PFSK-1 (cell line): ENCODE data around the gene IVD.

ENCODE experiments used
- FOXP2 ChIP-seq: optimal IDR thresholded peaks from 2 replicates; pipeline ENCODE3; 2011; ENCODE audit warnings: borderline replicate concordance, control low read depth, inconsistent platforms; ENCODE audit not compliant: insufficient read depth; ENCODE audit errors: extremely low read length, extremely low read depth
- POLR2AphosphoS5 ChIP-seq: IDR thresholded peaks from 2 replicates; pipeline ENCODE4 v1.6.1; 2012; ENCODE audit warnings: low read depth, mild to moderate bottlenecking, control low read depth, low read length, moderate library complexity
- SIN3A ChIP-seq: IDR thresholded peaks from 2 replicates; pipeline ENCODE4 v1.6.1; 2012; ENCODE audit warnings: mild to moderate bottlenecking, low read length, moderate library complexity, borderline replicate concordance; ENCODE audit not compliant: insufficient read depth
- TAF1 ChIP-seq: IDR thresholded peaks from 2 replicates; pipeline ENCODE4 v1.6.1; 2012; ENCODE audit warnings: low read length, control low read depth, borderline replicate concordance; ENCODE audit not compliant: insufficient read depth
- TF ChIP-seq, protein P1 (sequence below), 2 experiments: IDR thresholded peaks; 2 replicates each; pipeline versions ENCODE4 v1.6.1 to v1.8.0; 2011 to 2012; ENCODE audit warnings: low read depth in 2 of 2, low read length in 2 of 2, control low read depth in 1 of 2, inconsistent platforms in 1 of 2, mild to moderate bottlenecking in 1 of 2, moderate library complexity in 1 of 2; ENCODE audit not compliant: insufficient read depth in 1 of 2

Gene IVD

DNA sequence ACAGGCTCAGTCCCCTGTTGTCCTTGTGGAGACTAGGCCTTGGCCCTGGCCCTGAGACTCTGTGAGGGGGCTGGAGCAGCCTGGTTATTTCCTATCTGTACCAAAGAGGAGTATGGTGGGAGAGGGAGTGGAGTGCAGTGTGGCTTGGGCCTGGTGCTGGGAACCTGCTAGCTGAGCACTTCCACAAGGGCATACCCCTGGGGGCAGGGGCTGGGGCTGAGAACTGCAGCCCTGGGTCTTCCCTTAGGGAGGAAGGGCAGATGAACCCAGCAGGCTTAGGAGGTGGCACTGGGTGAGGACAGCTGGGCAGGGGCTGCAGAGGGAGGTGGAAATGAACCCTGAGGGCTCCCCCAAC lies 61.6 kb downstream of the IVD start:
- TF ChIP-seq POLR2AphosphoS5 (no peak), SIN3A (no peak), FOXP2 (no peak), TAF1 (no peak)
- TF ChIP-seq, protein P1, sequence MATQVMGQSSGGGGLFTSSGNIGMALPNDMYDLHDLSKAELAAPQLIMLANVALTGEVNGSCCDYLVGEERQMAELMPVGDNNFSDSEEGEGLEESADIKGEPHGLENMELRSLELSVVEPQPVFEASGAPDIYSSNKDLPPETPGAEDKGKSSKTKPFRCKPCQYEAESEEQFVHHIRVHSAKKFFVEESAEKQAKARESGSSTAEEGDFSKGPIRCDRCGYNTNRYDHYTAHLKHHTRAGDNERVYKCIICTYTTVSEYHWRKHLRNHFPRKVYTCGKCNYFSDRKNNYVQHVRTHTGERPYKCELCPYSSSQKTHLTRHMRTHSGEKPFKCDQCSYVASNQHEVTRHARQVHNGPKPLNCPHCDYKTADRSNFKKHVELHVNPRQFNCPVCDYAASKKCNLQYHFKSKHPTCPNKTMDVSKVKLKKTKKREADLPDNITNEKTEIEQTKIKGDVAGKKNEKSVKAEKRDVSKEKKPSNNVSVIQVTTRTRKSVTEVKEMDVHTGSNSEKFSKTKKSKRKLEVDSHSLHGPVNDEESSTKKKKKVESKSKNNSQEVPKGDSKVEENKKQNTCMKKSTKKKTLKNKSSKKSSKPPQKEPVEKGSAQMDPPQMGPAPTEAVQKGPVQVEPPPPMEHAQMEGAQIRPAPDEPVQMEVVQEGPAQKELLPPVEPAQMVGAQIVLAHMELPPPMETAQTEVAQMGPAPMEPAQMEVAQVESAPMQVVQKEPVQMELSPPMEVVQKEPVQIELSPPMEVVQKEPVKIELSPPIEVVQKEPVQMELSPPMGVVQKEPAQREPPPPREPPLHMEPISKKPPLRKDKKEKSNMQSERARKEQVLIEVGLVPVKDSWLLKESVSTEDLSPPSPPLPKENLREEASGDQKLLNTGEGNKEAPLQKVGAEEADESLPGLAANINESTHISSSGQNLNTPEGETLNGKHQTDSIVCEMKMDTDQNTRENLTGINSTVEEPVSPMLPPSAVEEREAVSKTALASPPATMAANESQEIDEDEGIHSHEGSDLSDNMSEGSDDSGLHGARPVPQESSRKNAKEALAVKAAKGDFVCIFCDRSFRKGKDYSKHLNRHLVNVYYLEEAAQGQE (IDR thresholded peaks at IDR 0.05; ENCODE audit: insufficient read depth in 1 of 2, low read depth in 2 of 2, low read length in 2 of 2), result no peak

DNA sequence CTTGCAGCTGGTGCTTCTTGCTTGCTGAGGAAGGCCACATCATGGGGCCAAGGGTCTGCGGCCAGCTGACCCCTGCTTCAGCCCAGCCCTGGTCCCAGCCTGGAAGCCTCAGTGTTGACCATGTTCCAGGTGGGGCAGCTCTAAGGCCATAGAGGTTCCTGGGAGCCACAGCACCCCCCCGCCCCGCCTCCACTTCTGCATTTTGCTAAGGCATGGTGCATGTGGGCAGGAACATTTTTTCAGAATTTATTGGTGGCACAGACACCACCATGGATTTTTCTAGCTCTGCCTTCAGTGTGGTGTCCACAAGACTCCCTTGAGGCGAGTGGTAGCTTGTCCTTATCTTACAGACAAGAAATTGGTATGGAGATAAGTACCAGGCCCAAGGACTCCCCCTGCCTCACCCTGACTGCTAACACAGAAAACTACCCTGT lies 63.3 kb downstream of the IVD start:
- TF ChIP-seq SIN3A, result no peak
- TF ChIP-seq, protein P1 (IDR thresholded peaks at IDR 0.05; ENCODE audit: insufficient read depth in 1 of 2, low read depth in 2 of 2, low read length in 2 of 2), result no peak
- TF ChIP-seq TAF1, result no peak
- no peak for TF ChIP-seq FOXP2
- TF ChIP-seq POLR2AphosphoS5, result no peak

DNA sequence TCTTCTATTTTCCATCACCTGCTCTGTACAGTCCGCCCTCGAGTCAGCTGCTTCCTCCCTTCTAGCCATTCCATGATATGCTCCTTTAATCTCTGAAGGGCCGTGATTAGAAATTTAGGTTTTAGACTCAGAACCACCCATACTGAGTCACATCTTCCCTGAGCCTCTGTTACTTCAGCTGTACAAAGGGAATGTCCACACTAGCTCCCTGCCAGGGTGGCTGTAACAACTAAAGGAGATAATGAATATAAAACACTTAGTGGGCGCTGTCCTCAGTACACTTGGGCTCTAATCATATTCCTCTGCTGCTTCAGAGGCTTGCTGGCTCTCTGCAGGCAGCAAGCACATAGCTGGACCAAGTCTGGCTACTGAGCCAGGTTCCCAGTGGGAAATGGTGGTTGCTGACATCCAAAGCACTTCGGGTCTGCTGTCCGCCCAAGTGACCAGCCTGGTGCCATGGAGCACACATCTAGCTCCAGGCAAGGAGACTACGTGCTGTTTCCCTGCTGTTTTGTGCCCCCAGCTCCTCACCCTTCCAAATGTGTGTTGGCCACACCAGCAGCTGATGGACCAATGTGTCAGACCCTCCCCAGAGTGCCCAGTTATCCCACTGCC lies 64.3 kb downstream of the IVD start:
- TF ChIP-seq, protein P1 (IDR thresholded peaks at IDR 0.05; ENCODE audit: insufficient read depth in 1 of 2, low read depth in 2 of 2, low read length in 2 of 2), result peak in 1 of 2 experiments; percentile 42; a peak in 1 of 4 replicates
- TF ChIP-seq FOXP2 (no peak), POLR2AphosphoS5 (no peak), TAF1 (no peak), SIN3A (no peak)

DNA sequence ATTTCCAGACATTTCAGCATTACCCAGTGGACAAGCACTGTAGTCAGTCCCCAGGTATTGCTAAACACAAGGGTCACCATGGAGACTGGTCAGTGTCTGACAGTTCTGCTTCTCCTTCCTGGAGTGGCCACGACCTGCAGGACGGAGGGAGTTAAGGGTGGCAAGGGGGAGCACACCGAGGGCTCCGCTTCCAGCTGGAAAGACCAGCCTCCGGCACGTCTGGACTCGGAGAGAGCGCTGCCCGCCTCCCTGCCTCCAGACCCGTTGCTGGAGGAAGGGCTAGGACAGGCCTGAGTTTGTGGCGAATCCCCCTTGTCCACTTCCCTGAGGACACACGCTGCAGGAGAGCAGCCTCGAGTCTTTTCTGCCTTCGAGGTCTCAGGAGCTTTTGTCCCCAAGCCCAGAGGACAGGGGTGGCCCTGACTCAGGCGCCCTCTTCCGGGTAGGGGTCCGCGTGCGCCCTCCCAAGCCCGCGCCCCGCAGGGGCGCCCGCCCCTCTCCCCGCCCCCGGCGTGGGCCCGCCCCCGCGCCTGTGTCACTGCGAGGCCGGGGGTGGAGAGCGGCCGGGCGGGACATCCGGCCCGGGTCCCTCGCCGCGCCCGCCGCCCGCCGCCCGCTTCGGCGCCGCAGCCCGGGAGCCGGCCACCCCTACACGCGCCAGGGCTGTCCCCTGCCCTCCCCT lies 65.0 kb downstream of the IVD start, which contains the start of gene CHST14:
Gene CHST14 (plus strand): TSS at position 562 of the 682 bp plus-strand sequence. CDS start 230 bp downstream, outside the sequence.
- TF ChIP-seq TAF1 (no peak), FOXP2 (peak; percentile 15), POLR2AphosphoS5 (peak; percentile 59; the same call in 1 of the 2 replicates), SIN3A (no peak)
- TF ChIP-seq, protein P1 (IDR thresholded peaks at IDR 0.05; ENCODE audit: insufficient read depth in 1 of 2, low read depth in 2 of 2, low read length in 2 of 2), result no peak
